Suppressor macrophage (primary cell): ENCODE data around the gene LHPP.
A peak's percentile ranks its signal among the peaks of the same experiment; 100 is the strongest.

ENCODE experiments used
- DNase-seq, 4 experiments: peaks; one replicate each; pipeline ENCODE4 v3.0.0-alpha.2; 2020 to 2022

The LHPP gene

DNA sequence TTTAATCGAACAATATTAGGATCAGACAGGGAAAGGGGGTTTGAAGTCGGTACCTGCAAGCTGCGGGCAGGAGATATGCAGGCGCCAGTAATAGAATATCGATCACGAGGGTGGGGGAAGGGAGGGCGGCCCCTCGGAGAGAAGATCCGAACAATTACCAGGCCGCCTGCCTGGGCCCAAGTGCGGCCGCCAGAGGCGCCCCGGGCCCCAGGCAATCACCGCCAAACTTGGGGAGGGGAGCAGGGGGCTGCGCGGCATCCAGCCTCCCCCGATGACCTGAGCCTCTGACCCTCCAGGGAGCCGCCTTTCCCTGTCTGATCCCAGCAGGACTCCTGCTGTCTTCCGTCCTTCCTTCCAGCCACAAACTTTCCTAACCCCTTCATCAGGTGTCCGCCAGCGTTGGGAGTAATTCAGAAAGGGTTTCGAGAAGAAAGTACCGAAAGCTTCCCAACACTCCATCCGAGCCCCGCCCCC is 12.9 kb upstream of the LHPP start:
- no peak for DNase-seq

DNA sequence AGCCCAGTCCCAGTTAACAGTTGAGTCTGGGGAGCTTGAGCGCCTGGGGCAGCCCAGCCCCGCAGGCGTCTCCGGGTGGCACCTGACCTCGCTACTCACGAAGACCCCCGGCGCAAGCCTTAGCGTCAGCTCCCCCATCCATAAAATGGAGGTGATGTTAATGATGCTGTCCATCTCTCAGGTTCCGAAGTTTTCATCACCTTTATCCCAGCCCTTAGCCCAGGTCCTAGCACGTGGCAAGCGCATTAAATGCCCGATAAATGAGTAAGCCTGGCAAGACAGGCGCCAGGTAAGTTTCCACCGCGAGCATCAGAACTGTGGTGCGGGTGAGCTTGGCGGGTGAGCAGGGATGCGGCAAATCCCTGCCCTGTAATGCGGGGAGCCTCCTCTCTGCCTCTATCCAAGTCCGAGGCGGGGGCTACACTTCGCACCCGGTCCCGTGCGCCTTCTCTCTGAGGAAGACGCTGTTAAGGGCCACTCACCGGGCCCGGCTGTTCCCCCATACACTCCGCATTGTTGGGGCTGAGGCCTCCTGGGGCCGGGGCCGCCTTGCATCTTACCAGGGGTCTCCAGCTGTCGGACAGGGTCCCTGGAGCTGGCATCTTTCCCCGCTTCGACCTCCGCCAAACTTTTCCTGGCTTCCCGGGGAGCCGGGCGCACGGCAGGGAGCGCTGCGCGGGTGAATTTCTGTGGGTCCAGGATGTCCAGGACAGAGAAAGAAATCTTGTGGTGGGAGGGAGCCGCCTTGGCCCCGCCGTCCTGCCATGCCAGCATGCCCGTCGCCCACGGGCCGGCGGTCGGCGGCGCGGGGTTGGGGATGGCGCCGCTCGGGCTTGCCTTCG is 12.2 kb upstream of the LHPP start:
- DNase-seq: no peak

DNA sequence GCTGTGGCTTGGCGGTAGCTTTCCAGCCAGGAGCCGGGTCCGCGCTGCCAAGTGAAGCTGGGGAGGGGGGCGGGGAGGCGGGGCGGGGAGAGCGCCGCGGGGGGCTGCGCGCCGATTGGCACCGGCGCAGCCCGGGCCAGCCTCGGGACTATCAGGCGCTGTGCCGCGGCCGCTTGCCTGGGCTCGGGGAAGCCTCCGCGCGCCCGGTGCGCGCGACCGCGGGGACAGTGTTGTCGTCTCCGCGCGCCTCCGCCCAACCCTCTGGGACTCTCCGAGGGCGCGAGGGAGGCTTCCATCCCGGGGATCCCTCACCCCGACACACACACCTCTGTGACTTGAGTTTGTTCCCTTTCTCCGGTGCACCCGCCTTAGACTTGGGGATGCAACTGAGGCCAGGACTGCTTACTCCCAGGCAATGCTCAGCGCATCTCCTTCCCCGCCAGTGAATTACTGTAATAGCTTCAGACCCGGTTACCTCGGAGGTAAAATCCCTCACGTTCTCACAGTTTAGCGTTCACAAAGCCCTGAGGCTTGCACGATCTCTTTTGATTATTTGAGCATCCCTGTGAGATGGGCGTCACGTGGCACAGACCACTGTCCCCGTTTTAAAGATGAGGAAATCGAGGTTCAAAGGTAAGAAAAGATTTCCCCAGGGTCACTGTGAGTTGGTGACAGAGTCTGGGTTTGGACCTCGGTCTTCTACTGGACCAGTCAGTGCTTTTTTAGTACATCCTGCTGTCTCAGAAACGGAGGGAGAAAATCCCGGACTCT is 11.4 kb upstream of the LHPP start, which contains the start of gene NKX1-2:
Gene NKX1-2, minus strand, starts transcription at position 24 of the 771 bp plus-strand sequence. CDS start 92 bp downstream, outside the sequence.
- DNase-seq: no peak

DNA sequence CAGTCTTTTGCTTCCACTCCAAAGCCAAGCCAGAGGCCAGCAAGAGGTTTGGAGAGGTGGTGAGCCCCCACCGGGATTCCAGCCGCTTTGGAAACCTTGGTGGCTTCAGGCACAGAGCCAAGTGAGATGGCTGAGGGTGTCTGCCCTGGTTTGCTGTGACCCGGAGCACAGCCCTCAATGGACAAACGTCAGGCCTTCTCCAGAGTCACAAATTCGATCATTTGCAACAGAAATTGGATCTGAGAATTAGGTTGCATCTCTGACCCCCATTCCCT is 10.9 kb upstream of the LHPP start:
- no peak for DNase-seq

DNA sequence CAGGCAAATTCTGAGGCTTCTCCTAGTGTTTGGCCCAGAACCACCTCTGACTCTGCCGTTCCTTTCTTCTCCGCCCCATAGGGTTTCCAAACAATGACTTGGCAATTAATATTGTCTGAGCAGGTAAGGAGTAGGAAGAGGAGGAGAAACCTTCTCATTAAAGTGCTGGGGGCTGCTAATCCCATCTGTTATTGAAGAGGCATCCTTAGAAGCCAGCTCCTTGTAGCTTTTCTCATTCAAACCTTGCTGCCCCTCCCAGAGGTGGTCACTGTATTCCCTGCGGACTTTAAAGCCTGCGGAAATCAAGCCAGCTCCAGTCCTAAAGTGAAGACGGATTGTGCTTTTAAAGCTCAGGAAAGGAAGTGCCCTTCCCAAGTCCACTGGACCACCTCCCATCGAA is 10.3 kb upstream of the LHPP start:
- no peak for DNase-seq

DNA sequence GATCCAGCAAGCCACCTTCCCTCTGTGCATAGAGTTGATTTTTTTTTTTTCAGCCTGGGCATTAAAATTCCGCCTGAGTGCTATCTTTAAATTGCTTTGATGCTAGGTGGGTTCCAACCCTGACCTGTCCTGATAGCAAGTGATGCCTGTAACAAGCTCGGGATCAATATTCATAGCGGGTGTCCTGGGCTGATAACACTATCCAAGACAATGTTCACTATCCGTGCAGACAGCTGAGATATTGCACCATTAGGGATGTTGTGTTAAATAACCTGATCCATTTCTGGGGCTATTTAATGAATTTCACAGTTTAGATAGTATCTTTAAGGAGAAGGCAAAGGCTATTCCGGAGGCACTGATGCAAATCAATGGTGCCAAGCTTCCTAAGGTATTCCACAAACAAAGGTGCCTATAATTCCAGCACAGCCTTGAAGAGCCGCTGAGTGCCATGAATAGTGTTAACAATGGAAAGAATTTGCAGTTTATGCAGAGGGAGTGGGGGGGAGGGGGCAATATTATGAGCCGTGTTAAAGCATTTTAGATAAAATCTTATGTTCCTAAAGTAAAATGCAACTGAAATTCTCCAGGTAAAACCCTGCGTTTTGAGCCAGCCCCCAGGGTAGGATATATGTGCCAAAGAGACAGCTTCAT is 7.5 kb upstream of the LHPP start:
- DNase-seq: no peak

DNA sequence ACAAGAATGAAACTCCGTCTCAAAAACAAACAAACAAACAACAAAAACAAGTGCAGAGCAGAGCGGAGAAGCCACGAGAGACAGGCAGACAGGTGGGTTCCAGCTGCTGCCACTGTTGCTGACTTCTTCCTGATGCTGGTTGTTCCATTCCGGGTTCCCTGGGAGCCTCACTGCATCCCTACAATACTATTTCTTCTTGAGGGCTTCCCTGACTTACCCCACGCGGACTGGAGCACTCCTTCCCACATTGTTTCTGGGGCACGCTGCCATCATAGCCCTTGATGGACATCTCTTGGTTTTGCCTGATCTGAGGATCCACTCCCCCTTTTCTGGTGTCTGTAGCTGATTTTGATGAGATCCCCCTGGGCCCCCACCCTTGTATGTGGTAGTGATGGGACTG is 6.2 kb upstream of the LHPP start:
- DNase-seq: no peak

DNA sequence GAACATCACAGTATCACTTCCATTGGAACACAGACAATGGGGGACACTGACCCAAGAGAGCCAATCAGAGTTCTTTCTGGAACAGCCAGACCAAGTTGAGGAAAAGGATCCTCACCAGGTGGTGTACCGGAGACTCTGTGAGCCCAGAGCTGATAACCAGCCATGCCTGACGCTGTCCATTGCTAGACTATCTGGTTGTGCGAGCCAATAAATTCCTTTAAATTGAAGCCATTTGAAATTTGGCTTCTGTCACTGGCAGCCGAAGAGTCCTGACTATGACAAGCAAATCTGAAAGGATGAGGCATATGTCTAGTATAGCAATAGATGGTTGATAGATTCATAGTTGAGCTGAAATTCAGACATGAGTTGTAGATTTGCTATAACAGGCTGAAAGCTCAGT is 3.1 kb upstream of the LHPP start:
- DNase-seq: no peak

DNA sequence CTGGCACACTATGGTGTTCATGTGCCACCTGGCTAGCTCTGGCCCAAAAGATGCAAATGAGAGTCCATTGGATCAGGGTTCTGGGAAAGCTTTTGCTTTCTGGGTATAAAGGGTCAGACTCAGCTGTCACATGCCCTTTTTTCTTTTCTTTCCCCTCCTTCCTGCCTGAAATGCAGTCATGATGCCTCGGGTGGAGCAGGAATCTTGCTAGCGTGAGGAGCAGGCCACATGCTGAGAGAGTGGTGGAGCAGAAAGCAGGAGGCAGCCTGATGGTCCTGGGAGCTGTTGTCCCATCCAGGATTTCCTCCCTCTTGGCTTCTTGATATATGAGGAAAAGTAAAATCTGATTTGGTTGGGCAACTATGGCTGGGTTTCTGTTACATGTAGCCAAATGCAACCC is 2.7 kb upstream of the LHPP start:
- no peak for DNase-seq

DNA sequence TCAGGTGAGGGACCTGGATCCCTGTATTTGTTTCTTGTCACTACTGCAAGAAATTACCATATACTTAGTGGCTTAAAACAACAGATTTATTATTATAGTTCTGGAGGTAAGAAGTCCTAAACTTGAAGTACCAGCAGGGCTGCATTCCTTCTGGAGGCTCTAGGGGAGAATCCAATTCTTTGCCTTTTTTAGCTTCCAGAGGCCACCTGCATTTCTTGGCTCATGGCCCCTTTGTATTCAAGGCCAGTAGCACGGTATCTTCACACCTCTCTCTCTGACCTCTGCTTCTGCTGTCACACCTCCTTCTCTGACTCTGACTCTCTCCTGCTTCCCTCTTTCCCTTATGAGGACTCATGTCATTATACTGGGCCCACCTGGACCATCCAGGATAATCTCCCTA is 2.2 kb upstream of the LHPP start:
- no peak for DNase-seq

DNA sequence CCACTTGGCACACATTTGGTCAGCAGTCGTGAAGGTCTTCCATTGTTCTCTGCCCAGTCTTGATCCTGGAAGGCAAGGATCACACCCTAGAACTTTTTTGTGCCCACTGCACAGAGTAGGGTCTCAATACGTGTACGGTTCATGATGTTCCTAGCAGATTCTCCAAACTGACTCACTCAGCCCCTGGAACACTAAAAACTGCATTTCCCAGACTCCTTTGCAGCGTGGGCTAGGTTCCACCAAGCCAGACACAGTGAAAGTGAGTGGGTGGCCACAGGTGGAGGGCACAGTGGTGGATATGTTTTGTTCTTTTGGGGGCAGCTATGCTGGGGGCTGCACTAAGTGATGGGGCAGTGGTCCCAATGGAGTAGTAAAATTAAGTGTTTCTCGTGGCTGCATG is 1.5 kb upstream of the LHPP start:
- DNase-seq: no peak

DNA sequence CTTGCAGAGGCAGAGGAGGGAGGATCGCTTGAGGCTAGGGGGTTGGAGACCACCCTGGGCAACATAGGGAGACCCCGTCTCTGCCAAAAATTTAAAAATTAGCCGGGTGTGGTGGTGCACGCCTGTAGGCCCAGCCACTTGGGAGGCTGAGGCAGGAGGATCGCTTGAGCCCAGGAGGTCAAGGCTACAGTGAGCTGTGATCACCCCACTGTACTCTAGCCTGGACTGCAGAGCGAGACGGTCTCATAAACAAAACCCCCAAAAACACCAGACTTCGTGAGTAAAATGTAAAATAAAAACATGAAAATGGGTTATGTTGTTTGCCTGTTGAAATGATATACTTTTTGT is 699 bp downstream of the LHPP start:
- no peak for DNase-seq

DNA sequence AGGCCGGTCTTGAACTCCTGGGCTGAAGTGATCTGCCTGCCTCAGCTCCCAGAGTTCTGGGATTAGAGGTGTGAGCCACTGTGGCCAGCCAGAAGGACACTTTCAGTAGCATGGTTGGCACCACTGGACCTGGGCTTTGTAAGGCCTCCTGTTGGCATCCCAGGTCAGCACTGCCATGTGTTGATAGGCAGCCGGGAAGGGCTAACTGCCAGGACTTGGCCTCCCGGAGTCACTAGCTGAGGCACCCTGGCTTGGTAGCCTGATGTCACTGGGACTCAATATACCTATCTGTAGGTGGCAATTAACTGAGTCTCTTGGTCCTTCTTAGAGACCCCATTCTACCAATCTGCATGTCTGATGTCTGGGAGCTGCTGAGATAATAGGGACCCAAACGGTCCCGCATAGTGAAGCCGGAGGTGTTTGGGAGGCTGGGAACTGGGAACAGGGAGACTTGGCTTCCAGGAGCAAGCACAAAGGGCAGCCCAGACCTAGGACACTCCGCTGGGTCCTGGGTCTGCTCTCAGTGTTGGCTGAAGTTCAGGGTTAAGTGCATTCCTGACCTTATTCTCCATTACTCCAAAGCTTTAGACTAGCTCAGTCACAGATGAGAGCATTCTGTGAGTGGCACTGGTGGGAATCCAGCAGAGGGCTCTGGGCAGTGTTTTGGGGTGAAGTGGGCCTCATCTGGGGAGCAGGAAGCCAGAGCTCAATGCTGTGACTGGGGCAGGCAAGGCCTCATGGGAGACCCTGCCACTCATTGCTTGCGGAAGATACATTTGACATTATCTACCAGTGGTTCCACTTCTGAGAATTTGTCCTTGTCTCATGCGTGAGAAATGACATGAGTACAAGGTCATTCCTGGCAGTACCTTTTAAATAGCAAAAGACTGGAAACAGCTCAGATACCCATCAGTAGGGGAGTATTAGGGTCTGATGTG is 2.7 kb downstream of the LHPP start:
- no peak for DNase-seq

DNA sequence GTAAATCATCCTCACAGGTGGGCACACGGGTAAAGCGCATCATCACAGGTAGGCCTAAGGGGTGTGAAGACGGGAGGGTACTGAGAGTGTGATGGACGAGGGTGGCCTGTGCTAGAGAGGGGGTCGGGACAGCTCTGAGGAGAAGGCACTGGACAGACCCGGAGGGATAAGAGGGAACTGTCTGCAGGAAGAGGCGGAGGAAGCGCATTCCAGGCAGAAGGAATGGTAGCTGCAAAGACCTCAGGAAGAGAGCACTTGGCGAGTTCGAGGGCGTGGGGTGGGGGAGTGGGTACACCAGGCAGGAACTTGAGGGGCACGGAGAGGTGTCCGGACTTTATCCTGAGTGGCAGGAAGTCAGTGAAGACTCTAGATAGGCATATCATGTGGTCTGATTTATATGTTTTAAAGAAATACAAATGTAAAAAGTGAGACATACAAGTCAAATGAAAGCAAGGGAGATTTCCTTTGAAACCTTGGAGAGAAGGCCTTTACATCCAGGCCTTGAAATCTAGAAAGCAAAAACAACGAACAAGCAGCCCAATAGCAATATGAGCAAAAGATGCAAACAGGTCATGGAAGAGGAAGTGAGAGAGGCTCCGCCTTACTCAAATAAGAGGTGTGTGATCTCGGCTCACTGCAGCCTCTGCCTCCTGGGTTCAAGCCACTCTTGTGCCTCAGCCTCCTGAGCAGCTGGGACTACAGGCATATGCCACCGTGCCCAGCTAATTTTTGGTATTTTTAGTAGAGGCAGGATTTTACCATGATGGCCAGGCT is 3.6 kb downstream of the LHPP start:
- DNase-seq: peak in 2 of 4 experiments; percentile 22 to 23

DNA sequence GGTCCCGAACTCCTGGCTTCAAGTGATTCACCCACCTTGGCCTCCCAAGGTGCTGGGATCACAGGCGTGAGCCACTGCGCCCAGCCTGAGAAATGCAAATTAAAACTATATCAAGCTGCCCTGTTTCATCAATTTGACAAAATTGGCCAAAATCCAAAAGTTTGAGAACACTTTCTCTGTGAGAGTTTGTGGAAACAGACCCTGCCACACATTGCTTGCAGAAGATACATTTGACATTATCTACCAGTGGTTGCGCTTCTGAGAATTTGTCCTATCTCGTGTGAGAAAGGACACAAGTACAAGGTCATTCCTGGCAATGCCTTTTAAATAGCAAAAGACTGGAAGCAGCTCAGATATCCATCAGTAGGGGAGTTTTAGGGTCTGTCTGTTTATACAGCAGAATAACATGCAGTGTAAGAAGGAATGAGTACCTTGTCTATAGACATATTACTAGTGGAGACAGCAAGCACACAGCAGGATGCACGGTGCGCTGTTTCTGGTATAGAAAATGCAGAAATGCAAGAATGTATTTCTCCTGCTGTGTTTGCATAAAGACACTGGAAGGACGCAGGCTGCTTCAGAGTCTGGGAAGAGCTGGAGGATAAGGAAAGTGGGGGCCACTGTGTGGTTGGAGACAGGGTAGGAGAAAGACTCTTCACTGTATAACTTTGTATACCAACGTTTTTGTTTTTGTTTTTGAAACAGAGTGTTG is 4.3 kb downstream of the LHPP start:
- DNase-seq: no peak

DNA sequence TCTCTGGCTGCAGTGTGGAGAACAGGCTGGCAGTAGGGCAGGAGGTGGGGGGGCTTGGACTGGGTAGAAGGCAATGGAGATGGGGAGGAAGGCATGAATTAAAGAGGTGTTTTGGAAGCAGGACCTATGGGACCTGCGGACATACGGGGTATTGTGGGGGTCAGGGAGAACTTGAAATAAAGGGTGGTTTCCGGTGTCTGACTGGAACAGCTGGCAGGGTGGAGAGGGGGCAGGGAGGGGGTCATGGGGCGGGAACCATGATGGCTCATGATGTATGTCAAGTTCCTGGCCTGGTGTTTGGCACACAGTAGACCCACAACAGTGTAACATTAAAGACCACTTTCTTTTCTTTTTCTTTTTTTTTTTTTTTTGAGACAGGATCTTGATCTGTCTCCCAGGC is 5.5 kb downstream of the LHPP start:
- no peak for DNase-seq

DNA sequence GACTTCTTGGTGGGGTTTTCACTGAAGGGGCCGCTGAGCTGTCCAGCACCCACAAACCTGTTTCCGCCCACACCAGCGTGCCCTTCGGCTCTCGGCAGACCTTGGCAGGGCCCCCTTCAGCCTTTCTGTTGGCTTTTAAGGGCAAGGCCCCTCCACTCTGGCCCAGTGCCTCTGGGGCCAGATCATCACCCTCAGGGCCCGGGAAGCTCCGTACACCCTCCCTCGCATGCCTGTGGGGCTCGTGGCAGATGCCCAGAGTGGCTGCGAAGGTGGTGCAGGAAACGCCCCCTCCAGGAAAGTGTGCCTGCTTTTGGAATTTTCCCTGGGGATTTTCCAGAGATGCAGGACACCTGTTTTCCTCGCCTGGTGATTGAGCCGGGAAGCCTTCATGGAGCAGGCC is 7.0 kb downstream of the LHPP start:
- DNase-seq: no peak

DNA sequence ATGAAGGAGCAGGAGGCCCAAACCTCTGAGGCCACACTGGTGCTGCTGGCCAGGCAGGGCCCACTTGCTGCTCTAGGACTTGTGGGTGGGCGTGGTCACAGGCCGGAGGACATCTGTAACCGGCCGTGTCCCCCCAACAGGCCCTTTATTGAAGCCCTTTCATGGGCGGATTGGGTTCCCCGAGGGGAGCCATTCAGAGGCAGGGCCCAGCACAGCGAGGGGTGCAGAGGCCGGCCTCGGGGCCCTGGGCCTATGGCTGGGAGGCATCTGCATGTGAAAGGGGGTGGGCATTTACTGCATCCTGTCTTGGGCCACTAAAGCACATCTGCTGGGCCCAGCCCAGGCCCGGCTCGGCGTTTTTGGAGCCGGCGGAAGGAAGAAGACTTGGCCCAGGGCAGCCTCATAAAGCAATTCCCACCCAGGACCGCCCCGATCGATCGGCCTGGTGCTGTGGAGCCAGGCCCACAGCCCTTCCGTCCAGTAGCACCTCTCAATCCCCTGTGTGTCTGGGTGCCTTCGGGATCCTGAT is 8.4 kb downstream of the LHPP start:
- DNase-seq: no peak

DNA sequence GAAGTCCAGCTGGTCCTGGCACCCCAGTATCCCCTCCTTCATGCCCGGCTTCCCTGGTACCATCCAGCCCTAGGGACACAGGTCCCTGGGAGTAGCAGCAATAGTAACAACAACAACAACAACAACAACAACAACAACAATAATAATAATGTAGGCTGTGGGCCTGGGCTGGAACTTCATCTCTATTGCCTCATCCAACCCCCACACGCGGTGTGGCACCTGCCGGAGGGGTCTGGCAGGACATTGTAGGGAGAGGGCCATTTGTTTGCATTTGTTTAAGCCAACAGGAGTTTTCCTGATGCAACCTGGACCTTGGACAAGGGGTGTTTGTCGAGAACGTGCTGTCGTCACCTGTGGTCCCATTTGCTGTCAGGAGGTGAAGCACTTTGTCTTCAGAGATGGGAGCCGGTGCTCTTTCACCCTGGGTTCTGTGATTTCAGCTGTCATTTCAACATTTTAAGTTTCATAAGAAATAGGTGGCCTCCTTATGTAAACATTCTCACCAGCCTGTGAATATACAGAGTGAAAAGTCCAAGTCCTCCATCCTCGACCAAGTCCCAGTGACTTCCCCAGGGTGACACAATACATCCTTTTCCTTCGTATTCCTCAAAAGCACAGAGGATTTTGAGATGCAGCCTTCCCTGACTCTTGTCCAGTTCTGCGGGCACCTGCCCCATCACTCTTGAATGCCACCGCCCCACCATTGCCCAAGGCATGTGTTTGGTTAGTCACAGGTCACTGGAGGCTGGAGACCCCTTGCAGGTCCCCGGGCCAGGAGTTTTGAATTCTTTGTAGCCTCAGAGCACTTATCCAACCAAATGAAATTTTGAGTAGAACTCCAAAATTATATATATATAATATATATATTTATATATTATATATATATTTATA is 9.2 kb downstream of the LHPP start:
- DNase-seq: no peak

DNA sequence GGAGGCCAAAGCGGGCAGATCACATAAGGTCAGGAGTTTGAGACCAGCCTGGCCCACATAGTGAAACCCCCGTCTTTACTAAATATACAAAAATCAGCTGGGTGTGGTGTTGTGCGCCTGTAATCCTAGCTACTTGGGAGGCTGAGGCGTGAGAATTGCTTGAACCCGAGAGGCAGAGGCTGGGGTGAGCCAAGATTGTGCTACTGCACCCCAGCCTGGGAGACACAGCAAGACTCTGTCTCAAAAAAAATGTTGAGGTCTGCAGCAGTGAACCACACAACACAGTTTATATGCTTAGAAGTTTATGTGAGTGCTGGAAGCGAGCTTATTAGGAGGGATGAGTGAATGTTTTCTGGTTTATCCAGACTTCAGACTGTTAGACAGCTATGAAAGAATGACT is 10.4 kb downstream of the LHPP start:
- DNase-seq: no peak
